SK-N-DZ (cell line): Measurements from ENCODE around the gene SLC9A9.
A peak's percentile ranks its signal among the peaks of the same experiment; 100 is the strongest.
"Not testable (repeated sequence)": the region's sequence is repeated elsewhere in the genome, so short reads cannot be mapped to it uniquely, and the experiment has no call there.

Source experiments
- DNase-seq: peaks from one replicate; pipeline ENCODE4 v3.0.0-alpha.2; 2015; ENCODE audit warnings: low spot score

Gene SLC9A9

GRCh38 chr3:143810166-143810952 lies 37.9 kb downstream of the SLC9A9 start:
- DNase-seq, result no peak

- no peak for DNase-seq
Observed at GRCh38 chr3:143809121-143809621, 39.1 kb downstream of the SLC9A9 start.

GRCh38 chr3:143808030-143808429 lies 40.2 kb downstream of the SLC9A9 start:
- no peak for DNase-seq

GRCh38 chr3:143806038-143806437 lies 42.2 kb downstream of the SLC9A9 start:
- DNase-seq, result no peak

- not testable (repeated sequence) for DNase-seq
Observed at GRCh38 chr3:143805476-143805875, 42.8 kb downstream of the SLC9A9 start.

- not testable (repeated sequence) for DNase-seq
Observed at GRCh38 chr3:143801046-143801445, 47.2 kb downstream of the SLC9A9 start.

GRCh38 chr3:143798151-143798550 lies 50.1 kb downstream of the SLC9A9 start:
- not testable (repeated sequence) for DNase-seq

GRCh38 chr3:143795874-143796273 lies 52.4 kb downstream of the SLC9A9 start:
- no peak for DNase-seq

- DNase-seq, result no peak
Observed at GRCh38 chr3:143794793-143795462, 53.3 kb downstream of the SLC9A9 start.

GRCh38 chr3:143793971-143794370 lies 54.3 kb downstream of the SLC9A9 start:
- DNase-seq, result no peak

GRCh38 chr3:143791386-143791785 lies 56.9 kb downstream of the SLC9A9 start:
- no peak for DNase-seq

GRCh38 chr3:143786219-143787191 lies 61.8 kb downstream of the SLC9A9 start:
- no peak for DNase-seq

GRCh38 chr3:143784446-143784845 lies 63.8 kb downstream of the SLC9A9 start:
- DNase-seq, result no peak

- DNase-seq, result peak; percentile 42
Observed at GRCh38 chr3:143783851-143784370, 64.4 kb downstream of the SLC9A9 start.

GRCh38 chr3:143775459-143775858 lies 72.8 kb downstream of the SLC9A9 start:
- DNase-seq, result peak; percentile 41

- no peak for DNase-seq
Observed at GRCh38 chr3:143771939-143772338, 76.3 kb downstream of the SLC9A9 start.

GRCh38 chr3:143771258-143771657 lies 77.0 kb downstream of the SLC9A9 start:
- DNase-seq, result no peak

- DNase-seq, result no peak
Observed at GRCh38 chr3:143770391-143770790, 77.9 kb downstream of the SLC9A9 start.

GRCh38 chr3:143769616-143770015 lies 78.7 kb downstream of the SLC9A9 start:
- no peak for DNase-seq

GRCh38 chr3:143764840-143765239 lies 83.4 kb downstream of the SLC9A9 start:
- no peak for DNase-seq

GRCh38 chr3:143763564-143764162 lies 84.6 kb downstream of the SLC9A9 start:
- no peak for DNase-seq
